ENCODE measurements around the gene ZDBF2. TPM values are rescaled to one million over a fixed set of nuclear protein-coding genes. Genes with fewer than 3 reads are reported as not detected.
"Not testable (repeated sequence)": the region's sequence is repeated elsewhere in the genome, so short reads cannot be mapped to it uniquely, and the experiment has no call there.

Gene ZDBF2
- polyA plus RNA-seq, 1 donor, result 11.0 TPM

DNA sequence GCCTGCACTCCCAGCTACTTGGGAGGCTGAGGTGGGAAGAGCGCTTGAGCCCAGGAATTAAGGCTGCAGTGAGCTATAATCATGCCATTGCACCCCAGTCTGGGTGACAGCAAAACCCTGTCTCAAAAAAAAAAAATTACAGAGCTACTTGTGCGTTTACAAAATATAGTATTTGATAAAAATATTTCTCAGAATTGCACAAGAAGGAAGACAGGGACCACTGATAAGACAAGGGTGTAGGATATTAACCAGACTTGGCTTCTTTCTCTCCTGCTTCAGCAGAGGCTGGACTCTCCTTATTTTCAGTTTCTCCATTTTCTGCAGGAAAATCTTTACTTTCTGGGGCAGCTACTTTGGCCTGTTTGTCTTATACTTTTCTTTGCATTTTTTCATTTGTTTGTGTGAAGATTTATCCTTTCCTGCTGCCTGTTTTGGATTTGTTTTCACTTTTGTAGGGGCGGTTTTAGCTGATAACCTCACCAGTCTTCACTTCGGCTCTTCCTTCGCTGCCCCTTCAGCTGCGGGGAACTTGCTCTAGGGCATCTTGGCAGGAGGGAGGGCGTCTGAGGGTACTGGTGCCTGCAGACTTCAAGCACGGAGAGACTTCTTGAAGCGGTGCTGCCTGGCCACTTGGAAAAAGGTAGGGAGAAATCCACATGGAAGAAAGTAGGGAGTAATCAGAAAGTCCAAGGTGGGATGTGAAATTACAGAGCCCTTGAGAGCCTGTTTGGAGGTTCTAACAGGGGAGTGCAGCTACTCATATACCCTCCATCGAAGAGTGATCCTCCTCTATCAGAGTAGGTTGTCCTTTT, 14.9 kb upstream of the ZDBF2 start:
- DNase-seq (ENCODE audit: low read depth), result no peak

DNA sequence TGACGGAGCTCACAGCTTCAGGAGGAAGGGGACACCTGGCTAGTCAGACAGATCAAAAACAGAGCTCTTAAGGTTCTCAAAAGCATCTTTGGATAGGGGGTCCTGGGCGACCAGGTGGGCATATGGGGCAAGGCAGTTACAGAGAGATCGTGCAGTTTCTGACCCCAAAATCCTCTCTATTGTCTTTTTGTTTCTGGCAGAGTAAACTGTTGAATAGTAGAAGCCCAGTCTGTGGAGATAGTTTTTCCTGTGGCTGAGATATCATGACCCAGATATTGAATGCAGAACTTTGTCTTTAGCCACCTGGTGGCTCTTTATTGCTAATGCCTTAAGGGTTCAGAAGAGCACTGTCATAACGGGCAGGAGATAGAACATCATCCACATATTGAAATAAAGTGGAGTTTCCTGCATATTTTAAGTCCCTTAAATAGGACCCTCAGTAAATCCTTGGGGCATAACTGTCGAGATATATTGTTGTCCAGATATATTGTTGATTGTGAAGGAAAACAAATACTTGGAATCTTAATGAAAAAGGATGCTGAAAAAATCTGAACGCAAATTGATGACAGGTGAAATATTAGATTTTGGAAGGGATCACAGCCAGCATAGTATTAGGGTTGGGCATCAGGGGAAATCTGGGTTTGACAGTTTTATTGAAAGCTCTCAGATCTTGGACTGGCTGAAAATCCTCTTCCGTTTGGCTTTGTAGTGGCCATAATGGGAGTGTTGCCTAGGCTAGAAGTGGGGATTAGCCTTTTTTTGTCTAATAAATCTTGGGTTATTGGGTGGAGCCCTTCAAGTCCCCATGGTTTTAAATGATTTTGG, 14.1 kb upstream of the ZDBF2 start:
- DNase-seq (ENCODE audit: low read depth), result no peak

DNA sequence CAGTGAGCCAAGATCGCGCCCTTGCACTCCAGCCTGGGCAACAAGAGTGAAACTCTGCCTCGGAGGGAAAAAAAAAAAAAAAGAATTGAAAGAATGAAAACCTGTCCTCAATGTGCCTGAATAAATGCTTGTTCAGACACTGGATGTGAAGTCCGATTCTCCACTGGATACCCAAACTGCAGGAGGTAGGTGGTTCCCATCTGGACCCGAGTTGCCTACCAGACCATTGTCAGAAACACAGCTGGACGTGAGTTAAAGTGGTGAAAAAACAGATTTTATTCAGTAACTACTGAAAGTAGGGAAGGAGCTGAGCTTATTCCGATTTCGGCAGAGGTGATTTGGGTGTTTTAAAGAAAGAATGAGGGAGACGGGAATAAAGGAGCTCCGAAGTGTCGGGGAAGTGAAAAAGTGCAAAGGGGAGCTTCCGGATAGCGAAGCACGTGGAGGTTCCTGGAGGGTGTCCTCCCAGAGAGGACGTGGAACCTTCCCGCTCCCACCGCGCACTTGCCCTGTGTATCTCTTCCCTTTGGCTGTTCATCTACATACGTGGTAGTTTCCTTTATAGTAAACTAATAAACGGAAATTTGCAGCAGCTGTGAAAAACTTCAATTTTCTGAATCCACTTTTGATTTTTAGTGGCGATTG, 10.4 kb upstream of the ZDBF2 start:
- DNase-seq (ENCODE audit: low read depth), result no peak

DNA sequence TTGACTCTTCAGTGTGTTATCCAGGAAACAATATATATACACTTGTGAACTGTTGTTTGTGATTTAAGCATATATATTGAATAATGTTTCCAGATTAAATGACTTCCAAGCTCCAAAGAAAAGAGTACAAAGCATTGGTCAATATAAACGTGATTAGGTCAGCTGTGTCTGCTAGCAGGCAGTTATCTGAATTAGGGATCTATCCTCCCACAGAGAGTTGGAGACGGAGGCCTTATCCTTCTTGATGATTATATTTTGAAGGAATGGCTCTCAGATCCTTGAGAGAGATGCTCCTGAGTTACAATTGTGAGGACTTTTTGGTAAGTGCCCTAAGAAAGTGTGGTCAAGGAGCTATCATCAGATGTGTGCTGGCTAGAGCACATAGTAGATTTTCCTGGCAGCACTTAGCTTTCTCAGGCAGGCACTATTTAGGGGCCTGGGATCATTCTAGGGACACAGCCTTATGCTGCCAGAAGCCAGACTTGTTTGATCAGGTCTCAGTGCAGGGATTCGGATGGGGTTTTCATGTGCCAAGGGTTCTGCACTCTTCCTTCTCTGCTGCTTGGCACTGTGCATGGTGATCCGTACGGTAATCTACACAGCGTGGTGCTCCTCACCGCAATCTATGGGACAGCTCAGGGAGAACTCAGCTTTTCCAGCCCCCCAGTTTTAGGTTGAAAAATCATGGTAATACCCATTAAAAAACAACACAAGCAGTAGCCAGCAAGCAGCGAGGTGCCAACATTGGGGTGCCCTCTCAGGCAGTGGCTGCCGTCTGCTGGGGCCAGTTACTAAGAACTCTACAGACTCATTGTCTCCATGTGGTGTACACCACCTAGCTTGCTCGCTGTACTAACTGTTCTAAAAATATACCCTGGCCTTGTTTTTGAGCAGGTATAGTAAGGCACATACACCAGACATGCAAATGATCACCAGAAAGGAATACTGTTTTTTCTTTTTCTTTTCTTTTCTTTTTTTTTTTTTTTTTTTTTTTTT, 8.0 kb upstream of the ZDBF2 start:
- no peak for DNase-seq (ENCODE audit: low read depth)

DNA sequence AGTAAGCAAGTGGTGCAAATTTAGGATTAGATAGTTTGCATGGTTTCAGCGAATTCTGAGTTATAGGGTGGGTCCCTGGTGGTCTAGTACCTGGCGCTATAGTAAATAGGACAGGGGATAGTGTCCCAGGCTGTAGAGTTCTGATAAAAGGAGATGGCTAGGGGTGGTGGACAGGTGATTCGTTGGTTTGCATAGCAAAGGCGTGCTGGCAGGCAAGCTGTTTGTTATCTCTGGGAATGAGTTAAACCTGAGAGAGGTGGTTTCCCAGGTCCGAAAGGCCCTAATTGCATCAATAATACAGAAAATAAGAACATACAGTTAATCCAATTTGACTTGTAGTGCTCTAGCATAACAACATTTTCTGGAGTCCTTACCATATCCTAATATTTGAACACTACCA, 6.9 kb upstream of the ZDBF2 start:
- no peak for DNase-seq (ENCODE audit: low read depth)

DNA sequence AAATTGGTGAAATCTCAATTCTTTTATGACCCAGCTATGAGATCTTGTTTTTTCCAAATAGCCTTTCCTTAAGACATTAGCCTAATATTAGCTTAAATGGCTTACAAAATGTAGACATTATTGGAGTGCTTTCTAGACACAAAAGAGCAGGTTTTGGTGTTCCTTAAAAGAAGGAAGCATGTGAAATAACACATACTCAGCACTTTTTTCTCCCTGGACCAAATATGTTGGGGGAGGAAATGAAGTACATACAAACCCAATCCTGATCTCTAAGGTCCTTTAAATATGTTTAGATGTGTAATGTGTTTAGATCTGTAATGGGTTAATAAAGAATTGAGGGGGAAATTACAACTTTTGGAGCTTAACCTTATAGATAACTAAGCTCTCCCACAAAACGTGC, 3.4 kb upstream of the ZDBF2 start:
- DNase-seq (ENCODE audit: low read depth), result no peak

DNA sequence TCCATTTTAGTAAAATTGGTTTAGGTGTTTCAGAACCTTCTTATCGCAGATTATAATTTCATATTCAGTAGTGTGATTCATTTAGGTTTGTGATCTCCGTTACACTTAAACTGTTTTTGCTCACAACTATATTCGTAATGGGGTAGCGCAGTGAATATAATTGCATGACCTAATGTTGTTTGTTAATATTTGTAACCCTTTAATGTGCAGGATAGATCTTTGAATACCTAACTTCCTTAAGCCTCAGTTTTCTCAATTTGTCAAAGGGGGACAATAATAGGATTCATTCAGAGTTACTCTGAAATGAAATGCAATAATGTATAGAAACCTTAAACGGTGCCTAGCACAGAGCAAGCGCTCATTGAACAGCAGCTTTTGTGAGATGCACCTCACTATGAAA, 558 bp upstream of the ZDBF2 start:
- DNase-seq (ENCODE audit: low read depth), result no peak

DNA sequence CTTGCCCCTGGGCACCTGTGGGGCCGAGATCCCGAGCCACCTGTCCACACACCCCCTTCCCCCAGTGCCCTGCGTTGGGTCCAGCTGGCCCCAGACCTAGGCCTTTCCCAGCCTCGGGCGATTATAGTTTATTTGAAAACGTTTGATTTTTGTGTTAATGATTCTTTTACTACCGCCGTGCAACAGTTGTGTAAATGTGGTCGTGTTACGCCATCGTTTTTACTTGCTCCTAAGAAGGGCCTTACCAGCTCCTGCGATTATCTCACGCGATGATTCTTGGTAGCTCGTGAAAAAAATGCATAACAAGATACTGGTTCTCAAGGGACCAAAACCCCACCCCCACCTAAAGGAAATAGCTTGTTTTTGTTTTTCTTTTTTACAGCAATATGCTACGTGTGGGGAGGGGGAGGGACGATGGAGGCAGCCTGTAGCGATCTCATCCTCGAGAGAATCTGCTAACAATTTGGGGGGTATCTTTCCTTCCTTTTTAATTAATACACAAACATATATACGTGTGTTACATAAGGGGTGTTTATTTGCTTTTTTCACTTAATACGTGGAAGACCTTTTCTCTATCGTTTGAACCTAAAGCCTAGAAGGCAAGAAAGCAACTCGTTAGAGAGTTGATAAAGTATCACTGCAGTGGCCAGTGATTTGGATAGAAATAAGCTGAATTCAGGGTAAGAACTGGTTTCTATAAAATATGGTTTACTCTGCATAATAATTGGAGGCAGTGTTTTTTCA, 1.0 kb downstream of the ZDBF2 start:
- no peak for DNase-seq (ENCODE audit: low read depth)

DNA sequence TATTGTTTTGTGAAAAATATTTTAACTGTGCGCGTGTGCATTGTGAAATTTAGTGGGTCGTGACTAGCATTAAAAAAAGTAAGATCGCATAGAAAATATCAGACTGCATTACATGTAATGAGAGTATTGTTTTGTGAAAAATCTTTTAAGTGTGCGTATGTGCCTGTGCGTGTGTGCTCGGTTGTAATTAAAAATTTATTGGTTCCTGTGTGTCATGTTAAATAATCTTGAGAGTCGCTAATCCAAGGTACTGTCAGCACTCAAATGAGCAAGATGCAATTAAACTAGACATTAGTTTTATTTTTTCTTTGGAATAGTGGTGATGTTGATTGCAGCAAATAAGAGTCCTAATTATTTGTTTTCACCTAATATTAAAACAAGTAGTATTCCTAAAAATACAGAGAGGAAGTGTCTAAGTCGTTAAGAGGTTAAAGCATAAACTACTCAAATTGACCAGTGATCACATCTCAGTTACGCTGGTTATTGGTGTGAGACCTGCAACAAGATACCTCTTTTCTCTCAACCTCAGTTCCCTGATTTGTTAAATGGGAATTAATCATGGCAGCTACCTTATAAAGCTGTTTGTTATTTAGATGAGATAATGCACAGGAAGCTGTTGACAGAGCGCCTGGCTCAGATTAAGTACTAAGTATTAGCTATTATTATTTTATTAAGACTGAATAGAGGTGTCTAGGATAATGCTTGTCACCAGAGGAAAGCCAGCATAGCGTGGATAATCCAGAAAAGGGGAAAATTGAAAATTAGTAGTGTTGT, 1.9 kb downstream of the ZDBF2 start:
- DNase-seq (ENCODE audit: low read depth), result no peak

DNA sequence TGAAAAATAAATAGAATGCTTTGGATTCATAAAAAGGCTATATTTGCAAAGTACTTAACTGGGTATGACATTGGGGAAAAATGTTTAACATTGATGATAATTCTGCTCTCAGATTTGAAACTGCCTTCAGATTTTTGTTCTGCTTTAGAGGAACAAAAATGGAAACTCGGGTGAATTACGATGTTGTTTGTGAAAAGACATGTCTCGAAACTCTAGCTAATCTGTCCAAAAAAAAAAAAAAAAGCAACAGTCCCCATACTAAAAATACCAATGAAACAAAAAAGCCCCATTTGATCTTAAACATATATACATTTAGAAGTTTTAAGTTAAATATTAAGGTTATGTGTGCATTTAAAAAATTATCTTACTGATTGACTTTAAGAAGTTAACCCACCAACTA, 3.0 kb downstream of the ZDBF2 start:
- no peak for DNase-seq (ENCODE audit: low read depth)

DNA sequence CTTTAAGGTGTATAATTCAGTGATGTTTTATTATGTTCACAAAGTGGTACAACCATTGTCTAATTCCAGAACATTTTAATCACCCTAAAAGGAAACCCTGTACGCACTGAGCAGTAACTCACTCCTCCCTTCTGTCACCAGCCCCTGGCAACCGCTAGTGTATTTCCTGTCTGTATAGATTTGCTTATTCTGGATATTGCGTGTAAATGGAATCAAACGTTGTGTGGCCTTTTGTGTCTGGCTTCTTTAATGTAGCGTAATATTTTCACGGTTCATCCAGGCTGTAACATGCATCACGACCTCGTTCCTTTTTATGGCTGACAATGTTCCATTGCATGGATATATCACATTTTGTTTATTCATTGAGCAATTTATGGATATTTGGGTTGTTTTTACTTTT, 8.3 kb downstream of the ZDBF2 start:
- no peak for DNase-seq (ENCODE audit: low read depth)

DNA sequence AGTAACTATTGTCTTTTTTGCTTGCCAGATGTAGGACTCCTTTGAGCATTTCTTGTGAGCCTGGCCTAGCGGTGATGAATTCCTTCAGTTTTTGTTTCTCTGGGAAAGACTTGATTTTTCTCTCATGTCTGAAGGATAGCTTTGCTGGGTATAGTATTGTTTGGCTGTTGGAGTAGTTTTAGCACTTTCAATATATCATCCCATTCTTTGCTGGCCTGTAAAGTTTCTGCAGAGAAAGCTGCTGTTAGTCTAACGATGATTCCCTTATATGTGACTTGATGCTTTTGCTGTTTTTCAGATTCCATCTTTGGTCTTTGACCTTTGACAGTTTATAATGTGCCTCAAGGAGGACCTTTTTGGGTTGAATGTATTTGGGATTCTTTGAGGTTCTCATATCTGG, 12.7 kb downstream of the ZDBF2 start:
- DNase-seq (ENCODE audit: low read depth), result no peak

DNA sequence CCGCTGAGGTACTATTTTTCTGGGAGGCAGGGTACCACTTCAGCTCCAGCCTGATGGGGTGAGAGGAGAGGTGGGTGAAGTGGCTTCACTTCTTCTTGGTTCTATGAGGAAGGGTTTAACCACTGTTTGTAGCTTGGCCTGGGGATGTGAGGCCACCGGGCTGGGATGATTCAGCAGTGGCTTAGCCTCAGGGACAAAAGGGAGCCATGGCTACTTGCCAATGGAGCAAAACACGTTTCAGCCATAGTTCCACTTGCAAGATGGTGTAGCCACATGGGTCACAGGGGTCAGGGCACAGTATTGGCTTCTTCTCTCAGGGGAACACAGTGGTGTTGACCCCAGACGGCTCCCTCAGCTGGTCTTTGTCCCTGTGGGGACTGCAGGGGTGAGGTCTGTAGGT, 14.9 kb downstream of the ZDBF2 start:
- no peak for DNase-seq (ENCODE audit: low read depth)

DNA sequence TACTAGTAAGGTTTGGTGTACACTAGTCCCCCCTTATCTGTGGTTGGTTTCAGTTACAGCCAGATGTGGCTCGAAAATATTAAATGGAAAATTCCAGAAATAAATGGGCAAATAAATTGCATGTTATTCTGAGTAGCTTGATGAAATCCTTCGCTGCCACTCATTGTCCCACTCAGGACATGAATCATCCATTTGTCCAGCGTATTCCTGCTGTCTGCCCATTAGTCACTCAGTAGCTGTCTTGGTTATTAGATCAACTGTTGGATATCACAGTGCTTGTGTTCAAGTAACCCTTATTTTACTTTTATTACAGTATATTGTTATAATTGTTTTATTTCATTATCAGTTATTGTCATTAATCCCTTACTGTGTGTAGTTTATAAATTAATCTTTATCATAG, 21.7 kb downstream of the ZDBF2 start:
- DNase-seq (ENCODE audit: low read depth), result no peak

DNA sequence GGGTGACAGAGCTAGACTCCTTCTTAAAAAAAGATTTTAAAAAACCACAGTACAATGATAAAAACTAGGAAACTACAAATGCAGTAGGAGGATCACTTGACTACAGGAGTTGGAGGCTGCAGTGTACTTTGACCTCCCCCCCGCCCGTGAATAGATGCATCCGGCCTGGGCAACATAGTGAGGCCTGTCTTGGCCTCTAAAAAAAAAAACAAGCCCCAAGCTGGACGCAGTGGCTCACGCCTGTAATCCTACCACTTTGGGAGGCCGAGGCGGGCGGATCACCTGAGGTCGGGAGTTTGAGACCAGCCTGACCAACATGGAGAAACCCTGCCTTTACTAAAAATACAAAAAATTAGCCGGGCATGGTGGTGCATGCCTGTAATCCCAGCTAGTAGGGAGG, 25.1 kb downstream of the ZDBF2 start:
- not testable (repeated sequence) for DNase-seq (ENCODE audit: low read depth)

DNA sequence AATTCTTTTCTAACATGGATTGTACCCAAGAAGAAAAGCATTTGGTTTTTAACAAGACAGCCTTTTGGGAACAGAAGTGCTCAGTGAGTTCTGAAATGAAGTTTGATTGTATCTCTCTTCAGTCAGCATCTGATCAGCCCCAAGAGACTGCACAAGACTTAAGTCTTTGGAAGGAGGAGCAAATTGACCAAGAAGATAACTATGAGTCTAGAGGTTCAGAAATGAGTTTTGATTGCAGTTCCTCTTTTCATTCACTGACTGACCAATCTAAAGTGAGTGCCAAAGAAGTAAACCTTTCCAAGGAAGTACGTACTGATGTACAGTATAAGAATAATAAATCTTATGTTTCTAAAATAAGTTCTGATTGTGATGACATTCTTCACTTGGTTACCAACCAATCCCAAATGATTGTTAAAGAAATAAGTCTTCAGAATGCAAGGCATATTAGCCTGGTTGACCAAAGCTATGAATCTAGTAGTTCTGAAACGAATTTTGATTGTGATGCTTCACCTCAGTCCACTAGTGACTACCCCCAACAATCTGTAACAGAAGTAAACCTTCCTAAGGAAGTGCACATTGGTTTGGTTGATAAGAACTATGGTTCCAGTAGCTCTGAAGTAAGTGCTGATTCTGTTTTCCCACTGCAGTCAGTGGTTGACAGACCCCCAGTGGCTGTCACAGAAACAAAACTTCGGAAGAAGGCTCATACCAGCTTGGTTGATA, 31.2 kb downstream of the ZDBF2 start:
- DNase-seq (ENCODE audit: low read depth), result no peak

DNA sequence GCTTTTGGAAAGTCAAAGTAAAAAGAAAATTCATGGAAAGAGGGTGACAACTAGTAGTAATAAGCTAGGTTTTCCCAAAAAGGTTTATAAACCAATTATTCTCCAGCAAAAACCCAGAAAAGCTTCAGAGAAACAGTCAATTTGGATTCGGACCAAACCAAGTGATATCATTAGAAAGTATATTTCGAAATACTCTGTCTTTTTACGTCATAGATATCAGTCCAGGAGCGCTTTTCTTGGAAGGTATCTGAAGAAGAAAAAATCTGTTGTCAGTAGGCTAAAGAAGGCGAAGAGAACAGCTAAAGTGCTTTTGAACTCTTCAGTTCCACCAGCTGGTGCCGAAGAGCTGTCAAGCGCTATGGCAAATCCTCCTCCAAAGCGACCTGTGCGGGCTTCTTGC, 36.6 kb downstream of the ZDBF2 start:
- no peak for DNase-seq (ENCODE audit: low read depth)

DNA sequence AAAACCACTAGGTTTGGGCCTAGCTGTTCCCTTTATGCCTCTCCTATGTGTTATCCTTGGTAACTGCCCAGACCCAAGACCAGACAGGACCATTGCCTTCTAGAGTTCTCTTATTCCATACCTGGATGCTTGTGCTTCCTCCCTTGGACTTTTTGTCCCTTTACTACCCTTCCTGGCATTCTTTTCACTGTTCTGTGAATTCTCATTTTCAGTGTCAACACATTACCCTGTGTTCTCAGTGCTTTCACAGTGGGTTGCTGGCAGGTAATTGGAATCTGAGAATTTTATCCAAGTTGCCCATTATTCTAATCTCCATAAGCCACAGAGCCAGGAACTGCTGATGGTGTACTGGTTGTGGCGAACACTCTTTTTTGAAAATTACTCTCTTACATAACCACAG, 41.7 kb downstream of the ZDBF2 start:
- DNase-seq (ENCODE audit: low read depth), result no peak

DNA sequence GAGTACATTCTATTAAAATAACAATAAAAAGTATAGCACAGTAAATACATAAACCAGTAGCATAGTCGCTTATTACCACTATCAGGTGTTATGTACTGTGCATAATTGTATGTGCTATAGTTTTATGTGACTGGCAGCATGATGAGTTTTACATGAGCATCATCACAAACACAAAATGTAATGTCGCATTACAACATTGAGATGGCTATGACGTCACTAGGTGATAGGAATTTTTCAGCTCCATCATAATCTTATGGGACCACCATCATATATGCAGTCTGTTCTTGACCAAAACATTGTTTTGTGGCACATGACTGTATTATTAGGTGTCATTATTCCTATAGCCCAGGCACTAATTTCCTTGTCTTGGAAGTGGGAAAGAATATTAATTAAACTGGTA, 48.6 kb downstream of the ZDBF2 start:
- no peak for DNase-seq (ENCODE audit: low read depth)
